ENCODE measurements around the gene SUV39H2. TPM values are rescaled to one million over a fixed set of nuclear protein-coding genes. Genes with fewer than 3 reads are reported as not detected.
"Not testable (repeated sequence)": the region's sequence is repeated elsewhere in the genome, so short reads cannot be mapped to it uniquely, and the experiment has no call there.

The SUV39H2 gene
- polyA plus RNA-seq, 4 donors = 2.7 to 10.8 (median 5.1) TPM

GRCh38 chr10:14880229-14880628 lies 1.6 kb downstream of the SUV39H2 start:
- 64 to 70% (median 65%) methylated on average over 7 of the region's 7 CpGs for WGBS, 3 donors
- no peaks in the 10 kb centered on the region for H3K9me3 ChIP-seq (ENCODE audit: control insufficient read depth in 2 of 2, insufficient read depth in 1 of 2, low read depth in 1 of 2, low read length in 1 of 2)
- no peak overlapping the region for H3K27ac ChIP-seq (ENCODE audit: low read depth in 1 of 3, low read length in 2 of 3)
- H3K4me3 ChIP-seq (ENCODE audit: low read depth in 1 of 3, low read length in 3 of 3) = peak overlapping the region in 1 of 3 donors; percentile 71
- DNase-seq = peak in 1 of 2 donors; percentile 30
- H3K36me3 ChIP-seq (ENCODE audit: control insufficient read depth in 3 of 3, insufficient read depth in 2 of 3, low read depth in 1 of 3, low read length in 3 of 3) = peaks cover 0 to 6% (median 0%) of the 10 kb centered on the region in 3 donors
- no peaks in the 10 kb centered on the region for H3K27me3 ChIP-seq (ENCODE audit: control insufficient read depth in 3 of 3, insufficient read depth in 3 of 3, low read length in 3 of 3)
- peaks cover 0 to 5% (median 2%) of the 10 kb centered on the region in 3 donors for H3K4me1 ChIP-seq (ENCODE audit: control insufficient read depth in 3 of 3, insufficient read depth in 2 of 3, low read depth in 1 of 3, low read length in 2 of 3)
- FAIRE-seq = no peak

- DNase-seq (no peak), FAIRE-seq (no peak)
- WGBS, 3 donors = 92 to 97% (median 95%) methylated on average over 3 of the region's 3 CpGs
- no peaks in the 10 kb centered on the region for H3K27me3 ChIP-seq (ENCODE audit: control insufficient read depth in 3 of 3, insufficient read depth in 3 of 3, low read length in 3 of 3)
- no peaks in the 10 kb centered on the region for H3K9me3 ChIP-seq (ENCODE audit: control insufficient read depth in 2 of 2, insufficient read depth in 1 of 2, low read depth in 1 of 2, low read length in 1 of 2)
- H3K27ac ChIP-seq (ENCODE audit: low read depth in 1 of 3, low read length in 2 of 3) = no peak overlapping the region
- H3K4me1 ChIP-seq (ENCODE audit: control insufficient read depth in 3 of 3, insufficient read depth in 2 of 3, low read depth in 1 of 3, low read length in 2 of 3) = peaks cover 0 to 2% (median 0%) of the 10 kb centered on the region in 3 donors
- H3K4me3 ChIP-seq (ENCODE audit: low read depth in 1 of 3, low read length in 3 of 3) = no peak overlapping the region
- H3K36me3 ChIP-seq (ENCODE audit: control insufficient read depth in 3 of 3, insufficient read depth in 2 of 3, low read depth in 1 of 3, low read length in 3 of 3) = peaks cover 0 to 2% (median 0%) of the 10 kb centered on the region in 3 donors
These were observed 5.4 kb downstream of the SUV39H2 start for GRCh38 chr10:14884082-14884481.

- peaks cover 0 to 2% (median 0%) of the 10 kb centered on the region in 3 donors for H3K36me3 ChIP-seq (ENCODE audit: control insufficient read depth in 3 of 3, insufficient read depth in 2 of 3, low read depth in 1 of 3, low read length in 3 of 3)
- FAIRE-seq = no peak
- no peak for DNase-seq
These were observed 10.7 kb downstream of the SUV39H2 start for GRCh38 chr10:14889318-14889717.

DNA sequence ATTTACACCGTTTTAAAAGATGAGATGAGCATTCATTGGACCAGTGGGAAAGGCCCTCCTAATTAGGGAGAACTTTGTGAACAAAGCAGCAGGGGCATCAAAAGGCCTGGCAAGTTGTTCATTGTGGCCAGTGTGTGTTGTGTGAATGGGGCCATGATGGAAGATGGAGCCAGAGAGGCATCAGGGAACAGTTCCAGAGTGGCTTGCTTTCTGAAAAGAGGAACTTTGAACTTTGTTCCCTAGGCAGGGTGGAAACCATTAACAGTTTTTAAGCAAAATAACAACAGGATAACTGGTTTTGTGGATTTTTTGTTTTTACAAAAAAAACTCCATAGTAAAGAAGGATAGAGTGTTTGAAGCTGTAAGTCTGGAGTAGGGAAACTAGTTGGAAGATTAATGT lies 12.5 kb downstream of the SUV39H2 start:
- Histone ChIP-seq H3K36me3 (ENCODE audit: control insufficient read depth in 3 of 3, insufficient read depth in 2 of 3, low read depth in 1 of 3, low read length in 3 of 3) (peaks cover 0 to 1% (median 0%) of the 10 kb centered on the region in 3 donors), H3K27ac (ENCODE audit: low read depth in 1 of 3, low read length in 2 of 3) (no peak overlapping the region), H3K4me3 (ENCODE audit: low read depth in 1 of 3, low read length in 3 of 3) (no peak overlapping the region), H3K27me3 (ENCODE audit: control insufficient read depth in 3 of 3, insufficient read depth in 3 of 3, low read length in 3 of 3) (no peaks in the 10 kb centered on the region), H3K9me3 (ENCODE audit: control insufficient read depth in 2 of 2, insufficient read depth in 1 of 2, low read depth in 1 of 2, low read length in 1 of 2) (no peaks in the 10 kb centered on the region), H3K4me1 (ENCODE audit: control insufficient read depth in 3 of 3, insufficient read depth in 2 of 3, low read depth in 1 of 3, low read length in 2 of 3) (no peaks in the 10 kb centered on the region)
- FAIRE-seq (no peak), DNase-seq (no peak)
- WGBS, 3 donors = 87 to 100% (median 96%) methylated on average over 1 of the region's 1 CpG

More at GRCh38 chr10:14889318-14889717, 10.7 kb downstream of the SUV39H2 start:
- Histone ChIP-seq H3K9me3 (ENCODE audit: control insufficient read depth in 2 of 2, insufficient read depth in 1 of 2, low read depth in 1 of 2, low read length in 1 of 2) (no peaks in the 10 kb centered on the region), H3K27me3 (ENCODE audit: control insufficient read depth in 3 of 3, insufficient read depth in 3 of 3, low read length in 3 of 3) (no peaks in the 10 kb centered on the region), H3K4me1 (ENCODE audit: control insufficient read depth in 3 of 3, insufficient read depth in 2 of 3, low read depth in 1 of 3, low read length in 2 of 3) (no peaks in the 10 kb centered on the region), H3K4me3 (ENCODE audit: low read depth in 1 of 3, low read length in 3 of 3) (no peak overlapping the region), H3K27ac (ENCODE audit: low read depth in 1 of 3, low read length in 2 of 3) (no peak overlapping the region)
- WGBS, 3 donors = 68 to 78% (median 72%) methylated on average over 2 of the region's 2 CpGs

GRCh38 chr10:14904316-14904732 lies 25.7 kb downstream of the SUV39H2 start:
- FAIRE-seq (no peak), DNase-seq (peak; percentile 41 to 50)
- peaks cover 9 to 15% (median 13%) of the 10 kb centered on the region in 3 donors for H3K36me3 ChIP-seq (ENCODE audit: control insufficient read depth in 3 of 3, insufficient read depth in 2 of 3, low read depth in 1 of 3, low read length in 3 of 3)
- no peaks in the 10 kb centered on the region for H3K27me3 ChIP-seq (ENCODE audit: control insufficient read depth in 3 of 3, insufficient read depth in 3 of 3, low read length in 3 of 3)
- no peak overlapping the region for H3K4me3 ChIP-seq (ENCODE audit: low read depth in 1 of 3, low read length in 3 of 3)
- 26 to 41% (median 31%) methylated on average over 1 of the region's 1 CpG for WGBS, 3 donors
- H3K27ac ChIP-seq (ENCODE audit: low read depth in 1 of 3, low read length in 2 of 3) = no peak overlapping the region
- H3K4me1 ChIP-seq (ENCODE audit: control insufficient read depth in 3 of 3, insufficient read depth in 2 of 3, low read depth in 1 of 3, low read length in 2 of 3) = no peaks in the 10 kb centered on the region
- H3K9me3 ChIP-seq (ENCODE audit: control insufficient read depth in 2 of 2, insufficient read depth in 1 of 2, low read depth in 1 of 2, low read length in 1 of 2) = peaks cover 0 to 8% of the 10 kb centered on the region in 2 donors

- H3K9me3 ChIP-seq (ENCODE audit: control insufficient read depth in 2 of 2, insufficient read depth in 1 of 2, low read depth in 1 of 2, low read length in 1 of 2) = peaks cover 0 to 8% of the 10 kb centered on the region in 2 donors
- H3K4me3 ChIP-seq (ENCODE audit: low read depth in 1 of 3, low read length in 3 of 3) = no peak overlapping the region
- H3K27ac ChIP-seq (ENCODE audit: low read depth in 1 of 3, low read length in 2 of 3) = no peak overlapping the region
- FAIRE-seq (no peak), DNase-seq (no peak)
- 77 to 96% (median 93%) methylated on average over 2 of the region's 2 CpGs for WGBS, 3 donors
- peaks cover 9 to 15% (median 14%) of the 10 kb centered on the region in 3 donors for H3K36me3 ChIP-seq (ENCODE audit: control insufficient read depth in 3 of 3, insufficient read depth in 2 of 3, low read depth in 1 of 3, low read length in 3 of 3)
- H3K4me1 ChIP-seq (ENCODE audit: control insufficient read depth in 3 of 3, insufficient read depth in 2 of 3, low read depth in 1 of 3, low read length in 2 of 3) = no peaks in the 10 kb centered on the region
- H3K27me3 ChIP-seq (ENCODE audit: control insufficient read depth in 3 of 3, insufficient read depth in 3 of 3, low read length in 3 of 3) = no peaks in the 10 kb centered on the region
These were observed 26.2 kb downstream of the SUV39H2 start for GRCh38 chr10:14904864-14905263.

DNA sequence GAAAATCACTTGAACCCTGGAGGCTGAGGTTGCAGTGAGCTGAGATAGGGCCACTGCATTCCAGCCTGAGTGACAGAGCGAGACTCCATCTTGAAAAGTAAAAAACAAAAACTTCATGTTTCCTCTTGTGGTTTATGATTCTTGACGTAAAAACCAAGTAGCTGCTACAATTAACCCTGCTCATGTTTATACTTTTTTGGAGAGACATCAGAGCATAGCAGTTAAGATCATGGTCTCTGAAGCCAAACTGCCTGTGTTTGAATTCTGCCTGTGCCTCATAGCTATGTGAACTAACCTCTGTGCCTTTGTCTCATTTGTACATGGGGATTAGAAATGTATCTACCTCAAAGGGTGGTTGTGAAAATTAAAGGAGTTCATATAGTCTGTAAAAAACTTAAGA lies 27.2 kb downstream of the SUV39H2 start:
- DNase-seq = no peak
- FAIRE-seq = no peak
- Histone ChIP-seq H3K4me1 (ENCODE audit: control insufficient read depth in 3 of 3, insufficient read depth in 2 of 3, low read depth in 1 of 3, low read length in 2 of 3) (no peaks in the 10 kb centered on the region), H3K9me3 (ENCODE audit: control insufficient read depth in 2 of 2, insufficient read depth in 1 of 2, low read depth in 1 of 2, low read length in 1 of 2) (peaks cover 0 to 8% of the 10 kb centered on the region in 2 donors), H3K4me3 (ENCODE audit: low read depth in 1 of 3, low read length in 3 of 3) (no peak overlapping the region), H3K27me3 (ENCODE audit: control insufficient read depth in 3 of 3, insufficient read depth in 3 of 3, low read length in 3 of 3) (no peaks in the 10 kb centered on the region), H3K27ac (ENCODE audit: low read depth in 1 of 3, low read length in 2 of 3) (no peak overlapping the region), H3K36me3 (ENCODE audit: control insufficient read depth in 3 of 3, insufficient read depth in 2 of 3, low read depth in 1 of 3, low read length in 3 of 3) (peaks cover 9 to 19% (median 14%) of the 10 kb centered on the region in 3 donors)
- WGBS, 3 donors = 71 to 93% (median 77%) methylated on average over 2 of the region's 2 CpGs

- Histone ChIP-seq H3K27ac (ENCODE audit: low read depth in 1 of 3, low read length in 2 of 3) (no peak overlapping the region), H3K36me3 (ENCODE audit: control insufficient read depth in 3 of 3, insufficient read depth in 2 of 3, low read depth in 1 of 3, low read length in 3 of 3) (peaks cover 9 to 21% (median 14%) of the 10 kb centered on the region in 3 donors), H3K4me1 (ENCODE audit: control insufficient read depth in 3 of 3, insufficient read depth in 2 of 3, low read depth in 1 of 3, low read length in 2 of 3) (peaks cover 0 to 2% (median 0%) of the 10 kb centered on the region in 3 donors), H3K9me3 (ENCODE audit: control insufficient read depth in 2 of 2, insufficient read depth in 1 of 2, low read depth in 1 of 2, low read length in 1 of 2) (peaks cover 0 to 8% of the 10 kb centered on the region in 2 donors), H3K27me3 (ENCODE audit: control insufficient read depth in 3 of 3, insufficient read depth in 3 of 3, low read length in 3 of 3) (no peaks in the 10 kb centered on the region), H3K4me3 (ENCODE audit: low read depth in 1 of 3, low read length in 3 of 3) (no peak overlapping the region)
- DNase-seq (no peak), FAIRE-seq (no peak)
- WGBS, 3 donors = 97 to 100% (median 100%) methylated on average over 2 of the region's 2 CpGs
These were observed 28.1 kb downstream of the SUV39H2 start for GRCh38 chr10:14906765-14907164.

DNA sequence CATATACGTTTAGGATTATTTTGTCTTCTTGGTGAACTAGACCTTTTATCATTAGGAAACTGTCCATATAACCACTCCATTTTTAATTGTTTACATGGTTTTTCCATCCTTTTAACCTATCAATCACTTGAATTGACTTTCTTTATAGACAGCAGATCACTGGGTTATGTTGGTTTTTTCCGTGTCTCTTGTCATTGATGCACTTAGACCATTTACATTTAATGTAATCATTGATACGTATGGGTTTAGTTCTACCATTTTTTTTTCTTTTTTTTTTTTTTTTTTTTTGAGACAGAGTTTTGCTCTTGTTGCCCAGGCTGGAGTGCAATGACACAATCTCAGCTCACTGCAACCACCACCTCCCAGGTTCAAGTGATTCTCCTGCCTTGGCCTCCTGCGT lies 28.9 kb downstream of the SUV39H2 start:
- not testable (repeated sequence) for DNase-seq; H3K4me3 ChIP-seq (ENCODE audit: low read depth in 1 of 3, low read length in 3 of 3); H3K9me3 ChIP-seq (ENCODE audit: control insufficient read depth in 2 of 2, insufficient read depth in 1 of 2, low read depth in 1 of 2, low read length in 1 of 2); H3K27ac ChIP-seq (ENCODE audit: low read depth in 1 of 3, low read length in 2 of 3); FAIRE-seq; H3K27me3 ChIP-seq (ENCODE audit: control insufficient read depth in 3 of 3, insufficient read depth in 3 of 3, low read length in 3 of 3); H3K4me1 ChIP-seq (ENCODE audit: control insufficient read depth in 3 of 3, insufficient read depth in 2 of 3, low read depth in 1 of 3, low read length in 2 of 3)
- peaks cover 9 to 23% (median 14%) of the 10 kb centered on the region in 3 donors for H3K36me3 ChIP-seq (ENCODE audit: control insufficient read depth in 3 of 3, insufficient read depth in 2 of 3, low read depth in 1 of 3, low read length in 3 of 3)
- 98 to 100% (median 98%) methylated on average over 4 of the region's 4 CpGs for WGBS, 3 donors

Data from small intestine (tissue), 7 donors.